HL-60 (cell line): ENCODE results near the gene STXBP3.
"Not testable (repeated sequence)": the region's sequence is repeated elsewhere in the genome, so short reads cannot be mapped to it uniquely, and the experiment has no call there.

Experiments
- POLR2AphosphoS5 ChIP-seq: IDR thresholded peaks from 2 replicates; pipeline ENCODE4 v1.6.1; 2012; ENCODE audit warnings: low read depth
- TF ChIP-seq, protein P1 (sequence below): IDR thresholded peaks from one replicate; pipeline ENCODE4 v1.5.1; 2011; ENCODE audit warnings: low read length, control low read depth, inconsistent platforms; ENCODE audit not compliant: insufficient read depth
- TF ChIP-seq, protein P2 (sequence below): IDR thresholded peaks from 2 replicates; pipeline ENCODE4 v1.6.1; 2012; ENCODE audit warnings: low read depth; ENCODE audit not compliant: insufficient replicate concordance

DNA sequence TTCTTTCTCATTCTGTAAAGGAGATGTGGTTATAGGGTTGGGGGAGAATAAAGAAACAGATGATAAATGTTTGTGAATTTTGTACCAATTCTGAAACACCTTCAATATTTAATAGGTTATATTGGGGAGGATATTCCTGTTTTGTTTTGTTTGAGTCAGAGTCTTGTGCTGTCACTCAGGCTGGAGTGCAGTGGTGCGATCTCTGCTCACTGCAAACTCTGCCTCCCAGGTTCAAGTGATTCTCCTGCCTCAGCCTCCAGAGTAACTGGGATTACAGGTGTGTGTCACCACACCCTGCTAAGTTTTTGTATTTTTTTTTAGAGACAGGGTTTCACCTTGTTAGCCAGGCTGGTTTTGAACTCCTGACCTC is 35.1 kb downstream of the STXBP3 start:
- TF ChIP-seq, protein P1, sequence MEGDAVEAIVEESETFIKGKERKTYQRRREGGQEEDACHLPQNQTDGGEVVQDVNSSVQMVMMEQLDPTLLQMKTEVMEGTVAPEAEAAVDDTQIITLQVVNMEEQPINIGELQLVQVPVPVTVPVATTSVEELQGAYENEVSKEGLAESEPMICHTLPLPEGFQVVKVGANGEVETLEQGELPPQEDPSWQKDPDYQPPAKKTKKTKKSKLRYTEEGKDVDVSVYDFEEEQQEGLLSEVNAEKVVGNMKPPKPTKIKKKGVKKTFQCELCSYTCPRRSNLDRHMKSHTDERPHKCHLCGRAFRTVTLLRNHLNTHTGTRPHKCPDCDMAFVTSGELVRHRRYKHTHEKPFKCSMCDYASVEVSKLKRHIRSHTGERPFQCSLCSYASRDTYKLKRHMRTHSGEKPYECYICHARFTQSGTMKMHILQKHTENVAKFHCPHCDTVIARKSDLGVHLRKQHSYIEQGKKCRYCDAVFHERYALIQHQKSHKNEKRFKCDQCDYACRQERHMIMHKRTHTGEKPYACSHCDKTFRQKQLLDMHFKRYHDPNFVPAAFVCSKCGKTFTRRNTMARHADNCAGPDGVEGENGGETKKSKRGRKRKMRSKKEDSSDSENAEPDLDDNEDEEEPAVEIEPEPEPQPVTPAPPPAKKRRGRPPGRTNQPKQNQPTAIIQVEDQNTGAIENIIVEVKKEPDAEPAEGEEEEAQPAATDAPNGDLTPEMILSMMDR, result not testable (repeated sequence)
- not testable (repeated sequence) for TF ChIP-seq POLR2AphosphoS5
- TF ChIP-seq, protein P2, sequence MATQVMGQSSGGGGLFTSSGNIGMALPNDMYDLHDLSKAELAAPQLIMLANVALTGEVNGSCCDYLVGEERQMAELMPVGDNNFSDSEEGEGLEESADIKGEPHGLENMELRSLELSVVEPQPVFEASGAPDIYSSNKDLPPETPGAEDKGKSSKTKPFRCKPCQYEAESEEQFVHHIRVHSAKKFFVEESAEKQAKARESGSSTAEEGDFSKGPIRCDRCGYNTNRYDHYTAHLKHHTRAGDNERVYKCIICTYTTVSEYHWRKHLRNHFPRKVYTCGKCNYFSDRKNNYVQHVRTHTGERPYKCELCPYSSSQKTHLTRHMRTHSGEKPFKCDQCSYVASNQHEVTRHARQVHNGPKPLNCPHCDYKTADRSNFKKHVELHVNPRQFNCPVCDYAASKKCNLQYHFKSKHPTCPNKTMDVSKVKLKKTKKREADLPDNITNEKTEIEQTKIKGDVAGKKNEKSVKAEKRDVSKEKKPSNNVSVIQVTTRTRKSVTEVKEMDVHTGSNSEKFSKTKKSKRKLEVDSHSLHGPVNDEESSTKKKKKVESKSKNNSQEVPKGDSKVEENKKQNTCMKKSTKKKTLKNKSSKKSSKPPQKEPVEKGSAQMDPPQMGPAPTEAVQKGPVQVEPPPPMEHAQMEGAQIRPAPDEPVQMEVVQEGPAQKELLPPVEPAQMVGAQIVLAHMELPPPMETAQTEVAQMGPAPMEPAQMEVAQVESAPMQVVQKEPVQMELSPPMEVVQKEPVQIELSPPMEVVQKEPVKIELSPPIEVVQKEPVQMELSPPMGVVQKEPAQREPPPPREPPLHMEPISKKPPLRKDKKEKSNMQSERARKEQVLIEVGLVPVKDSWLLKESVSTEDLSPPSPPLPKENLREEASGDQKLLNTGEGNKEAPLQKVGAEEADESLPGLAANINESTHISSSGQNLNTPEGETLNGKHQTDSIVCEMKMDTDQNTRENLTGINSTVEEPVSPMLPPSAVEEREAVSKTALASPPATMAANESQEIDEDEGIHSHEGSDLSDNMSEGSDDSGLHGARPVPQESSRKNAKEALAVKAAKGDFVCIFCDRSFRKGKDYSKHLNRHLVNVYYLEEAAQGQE, result not testable (repeated sequence)
